Right lobe of liver (tissue), 4 donors: ENCODE data around the gene SUGCT.

Experiments
- CTCF ChIP-seq, 4 donors: fragments of 200-600 bp in 3 of 4; fragments of 450-650 bp in 1 of 4; IDR thresholded peaks; one replicate each; pipeline versions ENCODE4 v1.5.1 to v1.8.0; 2016 to 2022; ENCODE audit warnings: antibody characterized with exemption in 4 of 4, mild to moderate bottlenecking in 2 of 4
- POLR2A ChIP-seq: fragments of 450-650 bp; IDR thresholded peaks from one replicate; pipeline ENCODE4 v1.6.1; 2017; ENCODE audit warnings: antibody characterized with exemption, mild to moderate bottlenecking
- donor health status: DM: no; HTN: no; CAD: no.
- donor health status: DM: no; HTN: no; CAD: no.
- donor health status: DM: no; HTN: yes; CAD: no.

DNA sequence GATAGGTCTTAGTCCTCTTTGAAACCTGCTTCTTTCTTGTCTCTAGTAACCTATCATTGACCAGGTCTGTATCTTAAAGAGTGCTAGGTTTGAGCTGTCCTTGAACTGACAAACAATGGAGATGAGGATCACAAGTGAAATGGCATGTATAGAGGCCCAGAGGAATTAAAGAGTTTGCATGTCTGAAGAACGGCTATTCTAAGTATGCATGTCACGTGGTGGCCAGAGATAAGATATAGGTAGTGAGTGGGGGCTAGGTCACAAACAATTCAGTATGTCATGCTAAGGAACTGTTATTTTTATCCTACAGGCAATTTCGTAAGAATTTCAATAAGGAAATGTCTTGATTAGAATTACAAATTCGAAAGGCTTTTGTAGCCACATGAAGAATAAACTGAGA, 95.3 kb downstream of the SUGCT start:
- no peak for TF ChIP-seq CTCF (IDR thresholded peaks at IDR 0.05)
- no peak for TF ChIP-seq POLR2A
